ENCODE data around the gene RBM24.

GRCh38 chr6:17281100-17281496 lies at the start of gene RBM24:
- TF ChIP-seq CTCF (conservative IDR thresholded peaks at IDR 0.05 in 1 of 2, IDR thresholded peaks at IDR 0.05 in 1 of 2; ENCODE audit: low read depth in 1 of 2, low read length in 2 of 2) (peak in 1 of 2 donors; percentile 38), EZH2 (IDR thresholded peaks at IDR 0.05; ENCODE audit: low read length, missing control alignments) (no peak)
